Left kidney (tissue), 2 donors: Measurements from ENCODE around the gene BEND4. TPM values are rescaled to one million over a fixed set of nuclear protein-coding genes. Genes with fewer than 3 reads are reported as not detected.

Experiments
- DNase-seq: peaks from one replicate; pipeline ENCODE4 v3.0.0-alpha.2; 2013
- polyA plus RNA-seq: library from polyadenylated mRNA; unstranded; fragments of 120-200 nt; gene quantifications from one replicate; pipeline ENCODE4 v1.2.1, GENCODE V29; 2013; ENCODE audit not compliant: insufficient read length

The BEND4 gene
- polyA plus RNA-seq, 1 donor, result 1.7 TPM

- DNase-seq, result no peak
These were observed 47.9 kb downstream of the BEND4 start for GRCh38 chr4:42104521-42104920.

GRCh38 chr4:42101446-42101975, 50.9 kb downstream of the BEND4 start:
- DNase-seq, result no peak

GRCh38 chr4:42088386-42088785, 64.1 kb downstream of the BEND4 start:
- no peak for DNase-seq

GRCh38 chr4:42083816-42084215, 68.6 kb downstream of the BEND4 start:
- no peak for DNase-seq

GRCh38 chr4:42080306-42080705, 72.1 kb downstream of the BEND4 start:
- DNase-seq, result no peak

GRCh38 chr4:42078184-42078801, 74.2 kb downstream of the BEND4 start:
- DNase-seq, result no peak

GRCh38 chr4:42074294-42074693, 78.2 kb downstream of the BEND4 start:
- DNase-seq, result no peak

- no peak for DNase-seq
These were observed 82.0 kb downstream of the BEND4 start for GRCh38 chr4:42070463-42070862.

GRCh38 chr4:42067264-42067663, 85.2 kb downstream of the BEND4 start:
- DNase-seq, result no peak

GRCh38 chr4:42066402-42066801, 86.1 kb downstream of the BEND4 start:
- DNase-seq, result no peak

Other genes starting within 250 kb of the BEND4 start
- gene TMEM33, start 217.2 kb downstream of the BEND4 start, polyA plus RNA-seq, result 52.7 TPM
- gene DCAF4L1, start 170.9 kb downstream of the BEND4 start, polyA plus RNA-seq, result 0.42 TPM
- 137 TPM for gene SLC30A9, start 162.1 kb downstream of the BEND4 start, polyA plus RNA-seq
- gene SHISA3, start 244.8 kb upstream of the BEND4 start, polyA plus RNA-seq, result 97.9 TPM